ENCODE results near the gene AGAP5.
"Not testable (repeated sequence)": the region's sequence is repeated elsewhere in the genome, so short reads cannot be mapped to it uniquely, and the experiment has no call there.

The AGAP5 gene

DNA sequence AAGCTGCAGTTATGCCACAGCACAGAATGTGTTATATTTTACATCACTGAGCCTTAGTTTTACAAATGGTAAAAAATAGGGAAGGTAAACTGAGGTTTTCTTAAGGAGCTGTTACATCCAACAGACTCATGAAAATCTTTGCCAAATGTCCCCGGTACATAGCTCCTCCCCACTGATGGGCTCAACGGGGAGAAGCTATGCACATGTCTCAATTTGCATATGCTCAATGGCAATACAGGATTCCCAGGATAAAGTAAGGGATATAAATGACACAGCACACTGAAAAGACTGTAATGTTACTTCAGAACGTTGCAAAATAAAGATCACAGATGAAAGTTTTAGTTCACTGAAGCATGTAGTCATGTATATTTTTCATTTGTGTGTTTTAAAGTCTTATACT lies 16.6 kb upstream of the AGAP5 start:
- DNase-seq (ENCODE audit: low spot score): not testable (repeated sequence)

DNA sequence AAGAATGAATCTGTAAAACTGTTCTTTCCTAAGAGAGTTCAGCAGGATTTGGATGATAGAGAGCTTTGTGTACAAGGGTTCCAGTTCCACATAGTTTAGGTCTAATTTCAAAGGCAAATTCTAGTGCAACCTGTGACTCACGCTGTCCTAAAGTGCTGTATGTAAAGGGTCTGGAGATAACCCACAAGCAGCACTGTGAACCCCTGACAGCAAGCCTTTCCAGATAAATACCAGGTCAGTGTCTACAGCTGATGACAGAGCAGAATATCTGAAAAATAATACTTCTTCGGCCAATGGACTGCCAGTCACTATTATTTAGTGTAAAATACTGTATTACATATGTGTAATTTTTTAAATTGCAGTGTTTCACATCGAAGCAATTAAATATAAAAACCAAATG lies 16.0 kb upstream of the AGAP5 start:
- DNase-seq (ENCODE audit: low spot score): not testable (repeated sequence)

GRCh38 chr10:73711683-73712082 lies 13.8 kb upstream of the AGAP5 start:
- peak; percentile 69 for DNase-seq (ENCODE audit: low spot score)

DNA sequence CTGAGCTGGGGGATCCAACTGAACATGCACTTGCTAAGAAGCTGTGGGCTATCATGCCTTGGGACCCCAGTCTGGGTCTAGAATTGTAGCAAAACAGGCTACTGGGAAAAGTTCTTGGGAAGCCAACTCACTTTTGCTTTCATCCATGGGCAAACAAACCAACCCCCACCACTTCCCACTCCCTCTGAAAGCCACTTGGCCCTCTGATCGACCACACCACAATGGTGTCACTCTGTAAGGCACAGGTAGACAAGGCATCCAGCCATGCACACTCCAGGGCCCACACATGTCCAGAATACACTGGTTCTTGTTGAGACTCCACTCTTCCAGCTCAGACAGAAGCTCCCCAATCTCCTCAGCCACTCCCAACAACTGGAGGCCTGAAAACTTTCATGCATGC lies 10.2 kb upstream of the AGAP5 start:
- DNase-seq (ENCODE audit: low spot score): not testable (repeated sequence)

DNA sequence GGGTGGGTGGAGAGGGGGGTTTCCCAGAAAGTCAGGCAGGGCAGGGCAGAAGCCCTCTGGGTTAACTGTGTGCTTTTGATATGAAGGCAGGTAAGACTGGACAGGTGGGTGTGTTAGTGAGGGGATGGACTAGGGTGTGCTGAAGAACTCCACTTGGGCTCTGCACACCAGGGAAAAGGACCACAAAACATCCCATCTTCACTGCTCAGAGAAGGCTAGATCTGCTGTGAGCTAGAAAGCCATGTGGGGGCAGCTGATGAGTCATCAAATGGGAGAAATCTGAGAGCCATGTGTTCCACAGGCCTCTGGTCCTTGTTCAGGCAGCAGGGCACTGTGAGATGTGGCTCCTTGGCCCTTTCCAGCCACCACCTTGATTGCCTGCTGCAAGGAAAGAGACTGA lies 9.7 kb upstream of the AGAP5 start:
- not testable (repeated sequence) for DNase-seq (ENCODE audit: low spot score)

- DNase-seq (ENCODE audit: low spot score): not testable (repeated sequence)
These were observed 8.6 kb upstream of the AGAP5 start for GRCh38 chr10:73706488-73706887.

GRCh38 chr10:73705506-73706072 lies 7.7 kb upstream of the AGAP5 start:
- DNase-seq (ENCODE audit: low spot score): not testable (repeated sequence)

DNA sequence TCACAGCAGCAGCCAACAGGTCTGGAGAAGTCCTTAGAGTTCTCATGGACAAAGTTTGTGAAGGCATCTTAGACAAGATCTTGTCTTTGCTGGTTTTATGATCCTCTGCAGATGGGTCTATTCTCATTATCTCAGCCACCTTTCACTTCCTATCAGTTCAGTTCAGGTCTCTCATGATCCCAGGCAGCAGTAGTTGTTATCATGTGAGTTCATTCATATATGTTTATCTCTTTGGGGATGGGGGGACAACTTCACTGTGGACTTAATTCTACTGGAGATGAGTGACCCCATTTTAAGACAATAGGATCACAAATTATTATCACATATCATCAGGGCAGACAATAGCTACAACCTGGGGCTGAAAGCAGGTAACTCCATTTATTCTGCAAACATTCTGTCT lies 6.0 kb upstream of the AGAP5 start:
- not testable (repeated sequence) for DNase-seq (ENCODE audit: low spot score)

DNA sequence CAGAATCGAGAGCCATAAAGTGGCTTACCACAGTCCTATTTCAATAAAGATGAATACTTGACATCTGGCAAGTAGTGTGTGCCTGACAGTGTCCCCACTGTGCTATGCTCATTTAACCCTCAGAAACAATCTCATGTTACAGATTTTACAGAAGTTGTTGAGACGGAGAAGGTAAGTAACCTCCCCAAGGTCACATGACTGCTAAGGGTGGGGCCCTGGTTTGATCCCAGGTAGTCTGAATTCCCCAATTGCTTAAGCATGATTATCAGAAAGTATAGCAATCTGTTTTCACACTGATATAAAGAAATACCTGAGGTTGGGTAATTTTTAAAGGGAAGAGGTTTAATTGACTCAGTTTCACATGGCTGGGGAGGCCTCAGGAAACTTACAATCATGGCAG lies 910 bp upstream of the AGAP5 start:
- not testable (repeated sequence) for DNase-seq (ENCODE audit: low spot score)

DNA sequence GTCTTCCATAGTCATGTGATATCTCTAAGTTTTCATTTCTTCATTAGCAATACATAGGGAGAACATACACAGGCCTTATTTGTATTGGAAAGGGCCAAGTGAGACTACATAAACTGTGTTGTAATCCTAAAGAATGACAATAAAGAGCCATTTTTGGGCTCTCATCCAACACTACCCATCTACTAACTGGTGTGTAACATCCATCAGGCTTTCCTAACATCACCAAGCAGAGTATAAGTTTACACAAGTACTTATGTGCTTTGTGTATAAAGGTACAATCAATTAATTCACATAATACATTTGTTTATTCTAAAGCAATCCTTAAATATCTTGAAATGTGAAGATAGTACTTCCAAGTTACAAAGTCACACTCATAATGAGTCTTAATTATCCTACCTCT lies 2.6 kb downstream of the AGAP5 start:
- DNase-seq (ENCODE audit: low spot score): not testable (repeated sequence)

DNA sequence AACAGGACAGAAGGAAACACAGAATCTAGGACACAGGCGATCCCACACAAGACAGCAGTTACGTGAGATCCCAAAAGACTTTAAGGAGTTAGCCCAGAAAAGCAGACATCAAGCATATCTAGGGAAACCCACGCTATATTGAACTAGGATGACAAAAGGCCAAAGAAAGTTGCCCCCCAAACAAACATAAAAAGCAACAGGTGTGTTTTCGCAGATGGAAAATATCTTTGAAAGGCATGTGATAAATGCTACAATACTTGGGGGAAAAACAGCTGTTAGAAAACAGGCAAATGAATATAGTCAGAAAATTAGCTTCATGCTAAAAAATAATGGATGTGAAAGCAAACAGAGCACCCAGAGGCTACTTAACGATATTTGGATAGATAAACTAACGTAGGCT lies 7.2 kb downstream of the AGAP5 start:
- DNase-seq (ENCODE audit: low spot score): not testable (repeated sequence)

GRCh38 chr10:73689596-73689995 lies 8.3 kb downstream of the AGAP5 start:
- not testable (repeated sequence) for DNase-seq (ENCODE audit: low spot score)

- DNase-seq (ENCODE audit: low spot score): not testable (repeated sequence)
These were observed 10.3 kb downstream of the AGAP5 start for GRCh38 chr10:73687641-73688040.

DNA sequence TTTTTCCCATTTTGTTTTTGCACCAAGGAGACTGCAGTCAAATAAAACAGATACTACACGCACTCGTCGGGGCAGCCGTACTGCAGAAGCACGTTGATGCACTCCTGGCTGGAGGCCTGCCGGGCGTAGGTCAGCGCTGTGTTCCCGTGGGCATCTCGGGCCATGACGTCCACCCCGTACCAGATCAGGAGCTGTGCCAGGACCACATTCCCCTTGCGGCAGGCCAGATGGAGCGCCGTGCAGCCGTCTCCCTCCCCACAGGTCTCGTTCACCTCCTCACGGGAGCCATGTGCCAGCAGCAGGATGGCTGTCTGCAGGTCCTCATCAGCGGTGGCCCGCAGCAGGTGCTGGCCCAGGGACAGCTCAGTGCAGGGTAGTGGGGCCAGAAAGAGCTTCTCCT lies 23.4 kb downstream of the AGAP5 start:
- DNase-seq (ENCODE audit: low spot score): not testable (repeated sequence)

DNA sequence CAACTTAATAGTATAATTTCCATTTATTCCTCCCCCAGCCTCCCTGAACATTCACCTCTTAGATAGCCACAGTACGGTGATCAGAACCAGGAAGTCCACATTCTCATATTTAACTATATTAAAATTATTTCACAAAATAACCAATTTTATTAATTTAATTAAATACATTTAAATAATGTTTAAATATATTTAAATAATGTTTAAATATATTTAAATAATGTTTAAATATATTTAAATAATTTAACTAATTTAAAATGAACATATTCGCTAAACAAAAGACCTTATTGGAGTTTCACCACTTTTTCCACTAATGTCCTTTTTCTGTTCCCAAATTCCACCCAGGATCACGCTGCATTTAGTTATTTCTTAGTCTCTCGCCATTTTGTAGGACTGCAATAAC lies 29.5 kb downstream of the AGAP5 start:
- not testable (repeated sequence) for DNase-seq (ENCODE audit: low spot score)

GRCh38 chr10:73666153-73666809 lies 31.6 kb downstream of the AGAP5 start:
- not testable (repeated sequence) for DNase-seq (ENCODE audit: low spot score)

GRCh38 chr10:73665581-73665980 lies 32.3 kb downstream of the AGAP5 start:
- not testable (repeated sequence) for DNase-seq (ENCODE audit: low spot score)

DNA sequence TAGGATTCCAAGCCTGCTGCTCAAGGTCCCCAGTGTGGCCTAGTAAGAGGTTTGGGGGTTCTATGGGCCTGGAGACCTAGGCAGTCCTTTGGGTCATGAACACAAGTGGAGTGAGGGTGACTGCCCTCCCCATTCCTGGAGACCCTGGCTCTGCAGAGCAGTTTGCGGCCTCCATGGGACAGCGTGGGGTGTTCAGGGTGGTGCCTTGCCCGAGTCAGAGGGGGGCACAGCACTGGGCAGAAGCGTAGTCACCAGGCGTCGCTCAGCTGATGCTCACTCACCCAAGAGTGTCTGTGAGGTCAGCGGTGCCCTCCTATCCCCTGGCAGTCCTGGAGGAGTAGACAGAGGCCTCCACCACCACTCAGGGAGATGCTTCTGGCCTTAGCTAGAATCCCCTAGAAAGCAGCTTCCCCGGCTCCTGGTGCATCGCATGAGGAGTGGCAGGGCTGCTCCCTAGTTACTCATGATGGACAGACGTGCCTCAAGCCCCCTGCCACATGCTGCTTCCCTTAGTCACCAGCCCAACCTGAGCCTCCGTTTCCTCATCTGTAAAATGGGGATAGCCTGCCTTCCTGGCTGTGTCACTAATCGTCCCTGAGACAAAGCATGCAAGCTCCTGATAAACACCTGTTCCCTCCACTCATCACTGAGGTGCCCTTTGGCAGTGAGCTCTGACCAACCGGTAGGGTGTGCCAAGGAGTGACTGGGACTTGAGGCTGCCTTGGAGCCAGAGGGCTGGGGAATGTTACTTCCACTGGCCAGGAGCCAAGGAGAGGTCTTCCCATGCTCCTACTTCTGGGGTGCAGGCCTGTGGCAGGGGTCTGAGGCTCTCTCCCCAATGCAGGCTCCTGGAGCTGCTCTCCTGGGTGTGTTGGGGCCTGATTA lies 33.5 kb downstream of the AGAP5 start:
- DNase-seq (ENCODE audit: low spot score): not testable (repeated sequence)

DNA sequence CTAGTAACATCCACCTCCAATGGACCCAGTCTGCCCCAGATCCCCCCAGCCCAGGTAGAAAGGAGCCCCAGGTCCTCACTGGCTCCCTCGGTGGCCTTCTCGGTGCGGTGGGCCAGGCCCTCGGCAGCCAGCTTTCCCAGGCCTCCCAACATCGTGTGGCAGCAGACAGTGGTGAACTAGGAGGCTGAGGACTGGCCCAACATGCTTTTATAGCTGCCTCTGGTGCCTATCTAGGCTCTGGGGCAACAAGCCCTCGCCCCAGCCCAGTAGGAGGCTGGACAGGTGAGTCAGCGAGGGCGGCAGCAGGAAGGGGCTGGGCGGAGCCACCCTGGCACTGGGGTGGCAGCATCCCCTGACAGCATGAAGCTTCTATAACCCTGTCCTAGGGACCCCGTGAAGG lies 34.3 kb downstream of the AGAP5 start:
- DNase-seq (ENCODE audit: low spot score): not testable (repeated sequence)

DNA sequence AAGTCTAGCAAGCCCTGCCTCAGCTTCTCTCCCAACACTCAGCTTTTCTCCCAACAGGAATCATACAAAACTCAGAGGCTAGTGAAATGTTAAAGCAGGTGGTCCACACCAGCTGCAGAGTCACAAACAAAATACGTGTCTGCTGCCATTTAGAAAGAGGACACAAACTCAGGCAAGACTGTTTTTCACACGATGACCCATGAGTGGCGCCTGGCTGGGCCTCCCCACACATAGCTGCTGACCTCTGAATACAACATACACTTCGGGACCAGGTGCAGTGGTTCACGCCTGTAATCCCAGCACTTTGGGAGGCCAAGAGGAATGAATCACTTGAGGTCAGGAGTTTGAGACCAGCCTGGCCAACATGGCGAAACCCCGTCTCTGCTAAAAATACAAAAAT lies 35.2 kb downstream of the AGAP5 start:
- not testable (repeated sequence) for DNase-seq (ENCODE audit: low spot score)

DNA sequence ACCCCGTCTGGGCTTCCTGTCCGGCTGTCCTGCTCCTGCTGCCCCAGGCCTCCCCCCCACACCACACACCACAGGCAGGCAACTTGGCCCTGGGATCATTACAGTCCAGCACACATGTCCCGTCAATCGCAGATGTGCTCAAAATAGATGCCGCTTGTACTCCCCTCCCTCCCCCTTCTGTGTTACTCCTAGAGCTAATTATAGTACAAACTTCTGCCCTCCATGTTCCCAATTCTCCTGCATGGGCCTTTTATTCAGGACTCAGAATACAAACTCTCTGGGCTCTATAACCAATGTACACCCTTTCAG lies 42.0 kb downstream of the AGAP5 start, which contains the start of gene SYNPO2L:
SYNPO2L (minus strand) TSS at position 40 of the 309 bp plus-strand sequence. CDS start 107 bp downstream, outside the sequence.
- no peak for DNase-seq (ENCODE audit: low spot score)

- no peak for DNase-seq (ENCODE audit: low spot score)
These were observed 42.5 kb downstream of the AGAP5 start for GRCh38 chr10:73655257-73655989.

All from globus pallidus (tissue), 1 donor.